Measurements from ENCODE around the gene RTN4R.

RTN4R gene

DNA sequence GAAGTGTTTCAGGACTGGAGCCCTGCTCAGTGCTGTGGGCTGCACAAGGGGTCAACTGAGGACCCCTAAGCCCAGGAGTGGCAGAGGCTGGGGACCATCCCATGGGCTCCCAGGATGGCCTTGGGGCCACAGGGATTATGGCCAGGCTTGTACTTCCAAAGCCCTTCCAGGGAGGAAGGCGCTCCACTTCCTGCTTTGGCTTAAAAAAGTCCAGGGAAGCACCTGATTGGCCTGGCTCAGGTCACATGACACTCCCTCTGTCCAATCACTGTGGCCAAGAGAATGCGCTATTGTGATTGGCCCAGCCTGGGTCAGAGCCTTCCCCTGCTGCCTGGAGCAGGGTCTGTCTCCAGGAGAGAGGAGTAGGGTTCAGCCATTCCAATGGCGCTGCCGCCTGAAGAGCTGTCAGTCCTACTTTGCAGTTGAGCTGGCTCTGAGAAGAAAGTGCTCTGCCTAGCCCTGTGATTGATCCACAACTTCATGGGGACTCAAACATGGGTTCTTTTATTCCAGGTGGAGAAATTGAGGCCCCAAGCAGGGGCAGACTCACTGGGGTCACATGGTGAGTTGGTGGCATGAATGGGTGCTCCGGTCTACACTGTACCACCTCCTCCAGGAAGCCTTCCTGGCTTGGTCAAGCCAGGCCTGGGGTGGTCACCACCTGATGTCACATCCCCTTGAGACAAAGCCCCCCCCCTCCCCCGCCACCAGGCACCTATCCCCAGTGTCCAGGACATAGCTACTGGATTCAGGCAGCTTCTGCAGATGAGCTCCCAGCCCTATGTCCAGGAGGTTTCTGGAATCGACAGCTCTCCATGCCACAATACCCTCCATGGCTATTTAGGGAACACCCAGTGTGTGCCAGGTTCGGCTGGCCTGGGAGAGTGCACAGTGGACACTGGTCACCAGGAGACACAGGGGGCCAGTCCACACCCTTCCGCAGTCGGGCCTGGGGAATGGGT, 48.2 kb downstream of the RTN4R start:
- no peaks in the 10 kb centered on the region; the same call in 1 of the 2 replicates for H4K20me1 ChIP-seq (ENCODE audit: insufficient read depth, low read length)
- H3K4me3 ChIP-seq (ENCODE audit: low read depth in 1 of 2, low read length in 2 of 2), result no peak overlapping the region
- H3K36me3 ChIP-seq (ENCODE audit: insufficient read depth, low read length), result no peaks in the 10 kb centered on the region
- no peak overlapping the region for H3K4me2 ChIP-seq (ENCODE audit: insufficient read depth, low read length)
- ATAC-seq (ENCODE audit: insufficient read depth, low read depth), result peak; percentile 54; the same call in 1 of the 3 replicates
- H3K9me3 ChIP-seq (ENCODE audit: insufficient read depth, low read length, severe bottlenecking), result peaks cover 2% of the 10 kb centered on the region
- no peaks in the 10 kb centered on the region for H3K27me3 ChIP-seq (ENCODE audit: insufficient read depth, low read length, poor library complexity)
- DNase-seq, result peak; percentile 24
- TF ChIP-seq EZH2 (IDR thresholded peaks at IDR 0.05; ENCODE audit: borderline replicate concordance, low read depth, low read length, severe bottlenecking), result no peak
- TF ChIP-seq, protein P1, sequence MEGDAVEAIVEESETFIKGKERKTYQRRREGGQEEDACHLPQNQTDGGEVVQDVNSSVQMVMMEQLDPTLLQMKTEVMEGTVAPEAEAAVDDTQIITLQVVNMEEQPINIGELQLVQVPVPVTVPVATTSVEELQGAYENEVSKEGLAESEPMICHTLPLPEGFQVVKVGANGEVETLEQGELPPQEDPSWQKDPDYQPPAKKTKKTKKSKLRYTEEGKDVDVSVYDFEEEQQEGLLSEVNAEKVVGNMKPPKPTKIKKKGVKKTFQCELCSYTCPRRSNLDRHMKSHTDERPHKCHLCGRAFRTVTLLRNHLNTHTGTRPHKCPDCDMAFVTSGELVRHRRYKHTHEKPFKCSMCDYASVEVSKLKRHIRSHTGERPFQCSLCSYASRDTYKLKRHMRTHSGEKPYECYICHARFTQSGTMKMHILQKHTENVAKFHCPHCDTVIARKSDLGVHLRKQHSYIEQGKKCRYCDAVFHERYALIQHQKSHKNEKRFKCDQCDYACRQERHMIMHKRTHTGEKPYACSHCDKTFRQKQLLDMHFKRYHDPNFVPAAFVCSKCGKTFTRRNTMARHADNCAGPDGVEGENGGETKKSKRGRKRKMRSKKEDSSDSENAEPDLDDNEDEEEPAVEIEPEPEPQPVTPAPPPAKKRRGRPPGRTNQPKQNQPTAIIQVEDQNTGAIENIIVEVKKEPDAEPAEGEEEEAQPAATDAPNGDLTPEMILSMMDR (IDR thresholded peaks at IDR 0.05; ENCODE audit: borderline replicate concordance, extremely low read depth, low read length, poor library complexity, severe bottlenecking), result no peak
- no peaks in the 10 kb centered on the region for H3K79me2 ChIP-seq (ENCODE audit: insufficient read depth, low read length)
- peak overlapping the region; percentile 39 for H2AFZ ChIP-seq (ENCODE audit: low read depth, low read length)
- H3K27ac ChIP-seq (ENCODE audit: low read length), result no peak overlapping the region
- H3K9ac ChIP-seq (ENCODE audit: low read depth, low read length), result no peak overlapping the region
- H3K4me1 ChIP-seq (ENCODE audit: insufficient read depth, low read length), result no peaks in the 10 kb centered on the region

DNA sequence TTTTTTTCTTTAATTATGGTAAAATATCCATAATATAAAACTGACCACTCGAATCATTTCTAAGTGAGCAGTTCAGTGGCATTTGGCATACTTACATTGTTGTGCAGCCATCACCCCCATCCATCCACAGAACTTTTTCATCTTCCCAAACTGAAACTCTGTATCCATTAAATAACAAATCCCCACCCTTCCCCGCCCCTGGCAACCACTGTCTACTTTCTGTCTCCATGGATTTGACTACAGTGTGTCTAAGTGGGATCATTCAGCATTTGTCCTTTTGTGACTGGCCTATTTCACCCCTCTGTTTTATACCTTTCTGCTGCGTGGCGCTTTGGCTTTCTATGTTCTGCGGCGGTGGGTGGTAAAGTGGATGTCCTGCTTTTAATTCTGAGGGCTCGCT, 49.1 kb downstream of the RTN4R start:
- Histone ChIP-seq H3K27me3 (ENCODE audit: insufficient read depth, low read length, poor library complexity) (no peaks in the 10 kb centered on the region), H3K27ac (ENCODE audit: low read length) (no peak overlapping the region), H3K4me1 (ENCODE audit: insufficient read depth, low read length) (no peaks in the 10 kb centered on the region), H3K4me2 (ENCODE audit: insufficient read depth, low read length) (no peak overlapping the region), H3K9me3 (ENCODE audit: insufficient read depth, low read length, severe bottlenecking) (no peaks in the 10 kb centered on the region), H3K4me3 (ENCODE audit: low read depth in 1 of 2, low read length in 2 of 2) (no peak overlapping the region), H3K9ac (ENCODE audit: low read depth, low read length) (no peak overlapping the region), H3K79me2 (ENCODE audit: insufficient read depth, low read length) (no peaks in the 10 kb centered on the region), H2AFZ (ENCODE audit: low read depth, low read length) (no peak overlapping the region), H4K20me1 (ENCODE audit: insufficient read depth, low read length) (no peaks in the 10 kb centered on the region), H3K36me3 (ENCODE audit: insufficient read depth, low read length) (no peaks in the 10 kb centered on the region)
- TF ChIP-seq, protein P1 (IDR thresholded peaks at IDR 0.05; ENCODE audit: borderline replicate concordance, extremely low read depth, low read length, poor library complexity, severe bottlenecking), result no peak
- no peak for TF ChIP-seq EZH2 (IDR thresholded peaks at IDR 0.05; ENCODE audit: borderline replicate concordance, low read depth, low read length, severe bottlenecking)
- ATAC-seq (ENCODE audit: insufficient read depth, low read depth), result no peak
- no peak for DNase-seq

DNA sequence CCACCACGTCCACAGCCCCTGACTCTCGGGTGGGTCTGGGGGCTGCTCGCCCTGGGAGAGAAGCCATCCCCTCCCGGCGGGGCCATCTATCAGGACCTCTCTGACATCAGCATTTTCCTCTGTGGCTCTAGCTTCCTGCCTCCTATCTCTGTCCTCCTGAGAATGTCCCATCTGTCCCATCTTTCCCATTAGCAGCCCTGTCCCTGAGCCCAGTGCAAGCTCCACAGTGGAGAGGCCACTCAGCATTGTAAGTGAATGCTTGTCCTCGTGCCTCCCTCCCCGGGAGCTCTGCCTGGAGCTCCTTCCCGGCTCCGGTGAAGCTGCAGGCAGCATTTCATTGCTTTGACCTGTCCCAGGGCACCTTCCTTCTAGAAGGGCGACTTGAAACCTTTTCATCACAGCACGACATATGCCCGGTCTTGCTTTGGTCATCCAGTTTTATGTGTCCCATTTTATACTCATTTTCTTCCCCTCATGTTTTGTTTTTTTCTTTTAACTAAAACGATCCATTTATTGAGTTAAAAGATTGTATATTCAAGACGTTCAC, 49.7 kb downstream of the RTN4R start:
- H3K36me3 ChIP-seq (ENCODE audit: insufficient read depth, low read length), result no peaks in the 10 kb centered on the region
- no peak for TF ChIP-seq EZH2 (IDR thresholded peaks at IDR 0.05; ENCODE audit: borderline replicate concordance, low read depth, low read length, severe bottlenecking)
- TF ChIP-seq, protein P1 (IDR thresholded peaks at IDR 0.05; ENCODE audit: borderline replicate concordance, extremely low read depth, low read length, poor library complexity, severe bottlenecking), result no peak
- ATAC-seq (ENCODE audit: insufficient read depth, low read depth), result no peak
- H3K27ac ChIP-seq (ENCODE audit: low read length), result no peak overlapping the region
- no peaks in the 10 kb centered on the region for H3K4me1 ChIP-seq (ENCODE audit: insufficient read depth, low read length)
- no peak overlapping the region for H3K4me3 ChIP-seq (ENCODE audit: low read depth in 1 of 2, low read length in 2 of 2)
- no peaks in the 10 kb centered on the region for H3K9me3 ChIP-seq (ENCODE audit: insufficient read depth, low read length, severe bottlenecking)
- H3K27me3 ChIP-seq (ENCODE audit: insufficient read depth, low read length, poor library complexity), result no peaks in the 10 kb centered on the region
- H2AFZ ChIP-seq (ENCODE audit: low read depth, low read length), result no peak overlapping the region
- no peaks in the 10 kb centered on the region for H3K79me2 ChIP-seq (ENCODE audit: insufficient read depth, low read length)
- no peak for DNase-seq
- no peak overlapping the region for H3K9ac ChIP-seq (ENCODE audit: low read depth, low read length)
- H3K4me2 ChIP-seq (ENCODE audit: insufficient read depth, low read length), result no peak overlapping the region
- no peaks in the 10 kb centered on the region for H4K20me1 ChIP-seq (ENCODE audit: insufficient read depth, low read length)

Measured in DND-41 (cell line).